GM12878 (cell line): ENCODE data around the gene TMC2. TPM values are rescaled to one million over a fixed set of nuclear protein-coding genes. Genes with fewer than 3 reads are reported as not detected.

Experiments
- ATAC-seq: fragments of 200-7000 bp; cut with Tn5 transposase; 3 replicates; pipeline ENCODE4 v1.9.1; 2020; ENCODE audit warnings: mild to moderate bottlenecking, moderate library complexity
- BruUV-seq: library from RNA; stranded (reverse); fragments of 400-500 nt; replicated peaks from 2 replicates; lab custom pipeline; 2021; lab: Mats Ljungman, UMichigan
- CTCF ChIA-PET: fragments of 300-600 bp; sonication (Branson Sonifier 250); formaldehyde crosslinking; extraction: SDS; loops from one replicate; lab custom pipeline; 2021; ENCODE audit warnings: inconsistent platforms; lab: Yijun Ruan, JAX
- POLR2A ChIA-PET: fragments of 350-600 bp; formaldehyde crosslinking; extraction: SDS; loops from one replicate; lab custom pipeline; 2021; ENCODE audit warnings: inconsistent platforms; lab: Charles Lee
- RAD21 ChIA-PET: fragments of 300-600 bp; sonication (Branson Sonifier 250); formaldehyde crosslinking; loops from one replicate; lab custom pipeline; 2023; ENCODE audit warnings: antibody characterized with exemption; ENCODE audit not compliant: unreplicated experiment; lab: Charles Lee
- SMC1A ChIA-PET: fragments of 300-600 bp; sonication (Branson Sonifier 250); formaldehyde crosslinking; loops from one replicate; lab custom pipeline; 2023; ENCODE audit not compliant: unreplicated experiment, uncharacterized antibody; lab: Charles Lee
- DNase-seq: peaks from one replicate; pipeline ENCODE4 v3.0.0-alpha.2; 2011; ENCODE audit warnings: low read depth, low spot score
- FAIRE-seq: peaks from 3 replicates; lab custom pipeline; 2011; peaks lifted over from hg19 to GRCh38; lab: Jason Lieb, UNC
- H2AFZ ChIP-seq: 2 replicates; pipeline ENCODE4 v1.6.0; 2011; ENCODE audit warnings: low read depth, low read length, control low read depth; ENCODE audit not compliant: control insufficient read depth
- H3K27ac ChIP-seq: 2 replicates; pipeline ENCODE4 v1.5.1; 2011; ENCODE audit warnings: control low read depth; ENCODE audit not compliant: control insufficient read depth, insufficient read depth
- H3K27me3 ChIP-seq, 2 experiments: replicated peaks in 1 of 2; 2 replicates each; pipeline versions ENCODE4 v1.6.0 to v1.6.1; 2011; ENCODE audit warnings: low read length in 1 of 2; ENCODE audit not compliant: control insufficient read depth in 2 of 2, insufficient read depth in 2 of 2
- H3K36me3 ChIP-seq, 2 experiments: 2 replicates each; pipeline ENCODE4 v1.5.1; 2011; ENCODE audit warnings: low read length in 1 of 2; ENCODE audit not compliant: control insufficient read depth in 2 of 2, insufficient read depth in 2 of 2
- H3K4me1 ChIP-seq: 2 replicates; pipeline ENCODE4 v1.6.1; 2011; ENCODE audit warnings: mild to moderate bottlenecking, low read length, moderate library complexity, mixed read lengths; ENCODE audit not compliant: control insufficient read depth, insufficient read depth
- H3K4me2 ChIP-seq: 2 replicates; pipeline ENCODE4 v1.6.0; 2011; ENCODE audit warnings: control low read depth; ENCODE audit not compliant: control insufficient read depth, insufficient read depth
- H3K4me3 ChIP-seq: fragments of 200-600 bp; sonication (generic); 2 replicates; pipeline ENCODE4 v1.5.1; 2016
- H3K79me2 ChIP-seq: 2 replicates; pipeline ENCODE4 v1.6.0; 2011; ENCODE audit warnings: low read length; ENCODE audit not compliant: control insufficient read depth, insufficient read depth
- H3K9ac ChIP-seq: 2 replicates; pipeline ENCODE4 v1.8.0; 2011; ENCODE audit warnings: low read length, control low read depth, mixed read lengths; ENCODE audit not compliant: control insufficient read depth, insufficient read depth
- H3K9me3 ChIP-seq: replicated peaks from 3 replicates; pipeline ENCODE4 v1.5.1; 2011; ENCODE audit warnings: mild to moderate bottlenecking, low read length; ENCODE audit not compliant: control insufficient read depth, insufficient read depth
- H4K20me1 ChIP-seq: 2 replicates; pipeline ENCODE4 v1.6.0; 2011; ENCODE audit not compliant: control insufficient read depth, insufficient read depth
- ATF2 ChIP-seq: IDR thresholded peaks from 2 replicates; pipeline ENCODE4 v1.6.1; 2012; ENCODE audit warnings: low read length, inconsistent platforms
- NKRF ChIP-seq: fragments of 450-650 bp; conservative IDR thresholded peaks from 2 replicates; pipeline ENCODE4 v1.6.1; 2017; ENCODE audit warnings: mild to moderate bottlenecking, moderate library complexity
- NRF1 ChIP-seq: conservative IDR thresholded peaks from 2 replicates; pipeline ENCODE4 v1.6.1; 2011; ENCODE audit warnings: mild to moderate bottlenecking, low read depth, low read length, improper control_type of control experiment
- RFX5 ChIP-seq: IDR thresholded peaks from 2 replicates; pipeline ENCODE4 v1.6.1; 2011; ENCODE audit warnings: low read depth, low read length, improper control_type of control experiment
- SKIL ChIP-seq: fragments of 450-650 bp; IDR thresholded peaks from 2 replicates; pipeline ENCODE4 v1.6.1; 2017; ENCODE audit warnings: mild to moderate bottlenecking, low read depth, inconsistent platforms; ENCODE audit not compliant: poor library complexity, severe bottlenecking
- SRF ChIP-seq, 2 experiments: IDR thresholded peaks; 2 replicates each; pipeline ENCODE4 v1.6.1; 2011; ENCODE audit warnings: low read depth in 2 of 2, low read length in 2 of 2, mild to moderate bottlenecking in 1 of 2, moderate library complexity in 1 of 2
- ZBED1 ChIP-seq: IDR thresholded peaks from 2 replicates; pipeline ENCODE4 v1.6.1; 2016; ENCODE audit warnings: borderline replicate concordance
- WGBS: methylation state at CpG from one replicate; pipeline ENCODE4 v1.1.6; 2016; ENCODE audit warnings: low lambda C conversion rate; ENCODE audit not compliant: insufficient replicate concordance, insufficient coverage; ENCODE audit errors: missing lambda C conversion rate; 5-methylcytosine and 5-hydroxymethylcytosine counted together
- in situ Hi-C: fragments of 300-500 bp; cut with MboI; formaldehyde crosslinking; loops from 9 replicates; pipeline ENCODE4 v1.14.3; 2018; ENCODE audit warnings: mixed read lengths
- intact Hi-C: fragments of 100-400 bp; cut with micrococcal nuclease; formaldehyde crosslinking; loops from one replicate; pipeline ENCODE4 v1.14.2; 2022; ENCODE audit not compliant: unreplicated experiment
- polyA plus RNA-seq, 11 experiments: library from polyadenylated mRNA; depleted of rRNA in 4 of 11; unstranded in 6 of 11; stranded (reverse) in 5 of 11; fragments of >200 nt; fragmentation: Nextera tagmentation in 4 of 11; fragmentation: Illumina TruSeq in 1 of 11; extraction: Ambion mirVana in 4 of 11; extraction: Trizol in 1 of 11; gene quantifications; 1 replicate in 1 of 11; 2 replicates in 10 of 11; pipeline versions ENCODE4 v1.2.1 to v1.2.3, GENCODE V29; 2011 to 2016; ENCODE audit warnings: inconsistent platforms in 2 of 11, missing spikeins in 2 of 11, low read depth in 1 of 11
- total RNA-seq, 4 experiments: library from RNA; depleted of rRNA in 3 of 4; stranded (reverse); fragments of >200 nt in 3 of 4; fragmentation: Illumina TruSeq in 1 of 4; extraction: Trizol in 1 of 4; gene quantifications; 2 replicates each; pipeline versions ENCODE4 v1.2.1 to v1.2.3, GENCODE V29; 2013 to 2021
- TF ChIP-seq, protein P1 (sequence below): fragments of 450-650 bp; formaldehyde crosslinking; IDR thresholded peaks from 2 replicates; pipeline ENCODE4 v1.5.0; 2022; ENCODE audit warnings: mild to moderate bottlenecking, missing genetic modification characterization

Gene TMC2
- total and polyA plus RNA-seq, 10 of the 15 experiments (the other 5 are each of a cell fraction or from before 2014, with no cell fraction given): 0.08 TPM; not detected in 9

DNA sequence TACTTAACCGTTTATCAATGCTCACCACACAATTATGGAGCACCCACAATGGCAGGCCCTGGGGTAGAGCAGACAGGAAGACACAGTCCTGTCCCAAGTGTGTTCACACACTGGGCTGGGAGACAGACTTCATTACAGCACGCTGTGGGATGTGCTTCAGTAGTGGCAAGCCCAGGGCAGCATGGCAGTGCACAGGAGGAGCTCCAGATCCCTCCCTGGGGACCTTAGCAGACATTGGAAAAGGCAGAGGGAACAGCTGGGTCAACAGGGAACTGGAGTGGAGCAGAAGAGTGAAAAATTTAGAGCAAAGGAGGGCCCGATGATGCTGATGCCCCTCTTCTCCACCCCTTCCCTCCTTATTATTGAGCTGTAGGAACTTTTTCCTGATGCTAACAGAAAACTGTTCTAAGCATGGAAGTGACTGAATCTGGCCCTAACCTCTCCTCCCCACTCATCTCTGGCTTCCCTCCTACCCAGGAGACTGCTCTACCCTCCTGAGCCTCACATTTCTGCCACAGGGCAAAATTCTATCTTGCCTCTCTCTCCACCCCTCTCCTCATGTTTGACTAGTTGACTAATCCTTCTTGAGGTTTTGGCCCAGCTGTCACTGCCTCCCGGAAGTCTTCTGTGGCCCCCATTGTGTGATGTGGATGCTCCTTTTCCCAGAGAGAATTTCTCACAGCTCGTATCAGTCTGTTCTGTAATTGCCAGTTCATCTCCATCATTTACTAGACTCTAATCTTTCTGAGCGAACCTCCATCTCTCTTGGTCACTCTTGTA, 74.8 kb downstream of the TMC2 start:
- in situ Hi-C loops (no loop called here), intact Hi-C loops (no loop called here)
- FAIRE-seq: no peak
- BruUV-seq: no TSS peak
- Histone ChIP-seq H3K9ac (no peak overlapping the region), H3K4me2 (no peak overlapping the region), H3K79me2 (no peaks in the 10 kb centered on the region), H3K4me1 (no peaks in the 10 kb centered on the region), H3K27me3 (peaks cover 0 to 2% of the 10 kb centered on the region in 2 experiments; a peak in 2 of 4 replicates), H2AFZ (no peak overlapping the region), H3K27ac (no peak overlapping the region), H3K9me3 (peaks cover 2% of the 10 kb centered on the region; the same call in 2 of the 3 replicates), H3K4me3 (no peak overlapping the region), H3K36me3 (no peaks in the 10 kb centered on the region), H4K20me1 (no peaks in the 10 kb centered on the region)
- no peak for DNase-seq
- SMC1A ChIA-PET: no interaction called here
- ATAC-seq: no peak
- RAD21 ChIA-PET: no interaction called here
- 22% methylated on average over 6 of the region's 6 CpGs for whole genome bisulfite sequencing
- POLR2A ChIA-PET: no interaction called here
- CTCF ChIA-PET: no interaction called here
- no peak for TF ChIP-seq ZBED1
- TF ChIP-seq SRF (IDR thresholded peaks at IDR 0.05; ENCODE audit: low read depth in 2 of 2, low read length in 2 of 2): no peak
- TF ChIP-seq RFX5: no peak
- no peak for TF ChIP-seq NRF1
- TF ChIP-seq ATF2: no peak
- TF ChIP-seq NKRF: no peak
- TF ChIP-seq, protein P1, sequence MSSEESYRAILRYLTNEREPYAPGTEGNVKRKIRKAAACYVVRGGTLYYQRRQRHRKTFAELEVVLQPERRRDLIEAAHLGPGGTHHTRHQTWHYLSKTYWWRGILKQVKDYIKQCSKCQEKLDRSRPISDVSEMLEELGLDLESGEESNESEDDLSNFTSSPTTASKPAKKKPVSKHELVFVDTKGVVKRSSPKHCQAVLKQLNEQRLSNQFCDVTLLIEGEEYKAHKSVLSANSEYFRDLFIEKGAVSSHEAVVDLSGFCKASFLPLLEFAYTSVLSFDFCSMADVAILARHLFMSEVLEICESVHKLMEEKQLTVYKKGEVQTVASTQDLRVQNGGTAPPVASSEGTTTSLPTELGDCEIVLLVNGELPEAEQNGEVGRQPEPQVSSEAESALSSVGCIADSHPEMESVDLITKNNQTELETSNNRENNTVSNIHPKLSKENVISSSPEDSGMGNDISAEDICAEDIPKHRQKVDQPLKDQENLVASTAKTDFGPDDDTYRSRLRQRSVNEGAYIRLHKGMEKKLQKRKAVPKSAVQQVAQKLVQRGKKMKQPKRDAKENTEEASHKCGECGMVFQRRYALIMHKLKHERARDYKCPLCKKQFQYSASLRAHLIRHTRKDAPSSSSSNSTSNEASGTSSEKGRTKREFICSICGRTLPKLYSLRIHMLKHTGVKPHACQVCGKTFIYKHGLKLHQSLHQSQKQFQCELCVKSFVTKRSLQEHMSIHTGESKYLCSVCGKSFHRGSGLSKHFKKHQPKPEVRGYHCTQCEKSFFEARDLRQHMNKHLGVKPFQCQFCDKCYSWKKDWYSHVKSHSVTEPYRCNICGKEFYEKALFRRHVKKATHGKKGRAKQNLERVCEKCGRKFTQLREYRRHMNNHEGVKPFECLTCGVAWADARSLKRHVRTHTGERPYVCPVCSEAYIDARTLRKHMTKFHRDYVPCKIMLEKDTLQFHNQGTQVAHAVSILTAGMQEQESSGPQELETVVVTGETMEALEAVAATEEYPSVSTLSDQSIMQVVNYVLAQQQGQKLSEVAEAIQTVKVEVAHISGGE (CRISPR knock-in tag): no peak
- TF ChIP-seq SKIL: no peak
